Measurements from ENCODE around the gene ZNF444. TPM values are rescaled to one million over a fixed set of nuclear protein-coding genes. Genes with fewer than 3 reads are reported as not detected.

The ZNF444 gene
- total and polyA plus RNA-seq, 10 donors, result 17.0 to 35.1 (median 22.8) TPM

DNA sequence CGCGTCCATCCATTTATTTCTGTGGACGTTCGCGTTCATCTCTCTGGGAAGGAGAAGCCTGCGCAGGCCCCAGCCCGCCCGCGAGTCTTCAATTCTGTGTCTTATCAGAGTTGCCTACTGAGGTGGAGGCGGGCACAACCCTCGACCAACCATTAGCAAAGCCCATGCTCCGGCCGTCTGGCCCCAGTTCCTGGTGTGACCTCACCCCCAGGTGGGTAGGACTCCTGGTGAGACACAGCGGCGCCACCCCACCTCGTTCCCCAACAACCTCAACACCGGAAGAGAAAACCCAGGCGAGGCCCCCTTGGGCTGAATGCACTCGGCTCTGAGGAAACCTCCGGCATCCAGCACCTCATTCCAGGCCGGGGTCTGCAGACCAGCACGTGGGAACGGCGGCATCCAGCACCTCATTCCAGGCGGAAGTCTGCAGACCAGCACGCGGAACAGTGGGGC lies 34.7 kb upstream of the ZNF444 start:
- 71 to 77% (median 73%) methylated on average over 26 to 27 of the region's 27 CpGs for WGBS, 5 donors
- TF ChIP-seq POLR2AphosphoS5 (IDR thresholded peaks at IDR 0.05), result no peak
- TF ChIP-seq, protein P1, sequence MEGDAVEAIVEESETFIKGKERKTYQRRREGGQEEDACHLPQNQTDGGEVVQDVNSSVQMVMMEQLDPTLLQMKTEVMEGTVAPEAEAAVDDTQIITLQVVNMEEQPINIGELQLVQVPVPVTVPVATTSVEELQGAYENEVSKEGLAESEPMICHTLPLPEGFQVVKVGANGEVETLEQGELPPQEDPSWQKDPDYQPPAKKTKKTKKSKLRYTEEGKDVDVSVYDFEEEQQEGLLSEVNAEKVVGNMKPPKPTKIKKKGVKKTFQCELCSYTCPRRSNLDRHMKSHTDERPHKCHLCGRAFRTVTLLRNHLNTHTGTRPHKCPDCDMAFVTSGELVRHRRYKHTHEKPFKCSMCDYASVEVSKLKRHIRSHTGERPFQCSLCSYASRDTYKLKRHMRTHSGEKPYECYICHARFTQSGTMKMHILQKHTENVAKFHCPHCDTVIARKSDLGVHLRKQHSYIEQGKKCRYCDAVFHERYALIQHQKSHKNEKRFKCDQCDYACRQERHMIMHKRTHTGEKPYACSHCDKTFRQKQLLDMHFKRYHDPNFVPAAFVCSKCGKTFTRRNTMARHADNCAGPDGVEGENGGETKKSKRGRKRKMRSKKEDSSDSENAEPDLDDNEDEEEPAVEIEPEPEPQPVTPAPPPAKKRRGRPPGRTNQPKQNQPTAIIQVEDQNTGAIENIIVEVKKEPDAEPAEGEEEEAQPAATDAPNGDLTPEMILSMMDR (IDR thresholded peaks at IDR 0.05 in 8 of 11, conservative IDR thresholded peaks at IDR 0.05 in 3 of 11), result no peak
- TF ChIP-seq POLR2A (IDR thresholded peaks at IDR 0.05), result no peak
- Histone ChIP-seq H3K9me3 (no peaks in the 10 kb centered on the region), H3K27me3 (replicated peaks in 1 of 7) (no peaks in the 10 kb centered on the region), H3K4me1 (peaks cover 47 to 94% (median 89%) of the 10 kb centered on the region in 6 donors), H3K27ac (peak overlapping the region in 4 of 8 donors; percentile 22 to 99 (median 94)), H3K36me3 (peaks cover 0 to 44% (median 17%) of the 10 kb centered on the region in 6 donors), H3K4me3 (no peak overlapping the region)
- DNase-seq, result peak; percentile 77
- intact Hi-C loops (cut with DNase I; ENCODE audit: low total_unique reads), result no loop called here

DNA sequence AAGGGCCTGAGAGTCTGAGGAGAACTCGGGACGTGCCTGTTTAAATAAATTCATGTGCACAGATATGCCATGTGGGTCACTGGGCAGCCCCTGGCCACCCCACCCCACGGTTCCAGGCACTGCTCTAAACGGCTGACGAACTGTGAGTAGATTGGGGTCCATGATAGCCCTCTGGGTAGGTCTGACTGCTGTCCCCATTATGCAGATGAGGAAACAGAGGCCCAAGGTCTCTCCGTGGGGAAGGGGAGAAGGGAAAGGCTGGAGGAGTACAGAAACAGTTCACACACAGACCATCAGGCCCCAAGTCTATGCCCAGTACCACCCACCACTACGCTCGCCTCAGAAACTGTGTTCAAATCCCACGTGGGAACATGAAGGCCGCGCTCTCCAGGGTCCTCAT lies 34.1 kb upstream of the ZNF444 start:
- Histone ChIP-seq H3K4me1 (peaks cover 52 to 94% (median 89%) of the 10 kb centered on the region in 6 donors), H3K9me3 (no peaks in the 10 kb centered on the region)

DNA sequence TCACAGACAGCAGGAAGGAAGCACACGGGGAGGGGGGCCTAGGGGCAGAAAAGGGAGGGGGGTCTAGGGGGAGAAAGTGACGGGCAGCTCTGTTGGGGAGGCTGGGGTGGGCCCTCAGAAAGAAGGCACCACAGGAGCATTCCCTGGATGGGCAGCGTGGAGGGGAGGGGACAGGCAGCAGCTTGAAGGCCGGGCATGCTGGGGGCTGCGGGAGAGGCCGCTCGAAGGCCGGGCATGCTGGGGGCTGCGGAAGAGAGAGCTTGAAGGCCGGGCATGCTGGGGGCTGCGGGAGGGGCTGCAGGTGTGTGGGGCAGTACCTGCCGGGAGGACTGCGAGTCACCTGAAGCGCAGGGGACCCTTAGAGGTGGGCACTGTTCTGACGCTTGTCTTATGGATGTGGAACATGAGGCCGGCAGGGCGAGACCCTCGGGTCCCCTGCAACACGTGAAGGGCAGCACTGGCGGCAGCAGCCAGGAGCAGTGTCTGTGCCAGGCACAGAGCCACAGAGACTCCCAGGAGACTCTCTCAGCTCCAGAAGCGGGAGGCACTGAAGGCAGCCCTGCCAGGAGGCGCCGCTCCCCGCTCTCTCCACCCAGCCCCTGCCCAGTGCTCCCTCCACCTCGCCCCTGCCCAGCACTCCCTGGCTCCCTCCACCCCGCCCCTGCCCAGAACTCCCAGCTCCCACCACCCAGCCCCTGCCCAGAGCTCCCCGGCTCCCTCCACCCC lies 33.3 kb upstream of the ZNF444 start:
- TF ChIP-seq POLR2AphosphoS5 (IDR thresholded peaks at IDR 0.05), result peak in 1 of 3 donors; percentile 19
- TF ChIP-seq, protein P1 (IDR thresholded peaks at IDR 0.05 in 8 of 11, conservative IDR thresholded peaks at IDR 0.05 in 3 of 11), result no peak
- Histone ChIP-seq H3K4me3 (no peak overlapping the region), H3K27me3 (replicated peaks in 1 of 7) (no peaks in the 10 kb centered on the region), H3K4me1 (peaks cover 60 to 94% (median 90%) of the 10 kb centered on the region in 6 donors), H3K36me3 (peaks cover 0 to 30% (median 6%) of the 10 kb centered on the region in 6 donors), H3K9me3 (no peaks in the 10 kb centered on the region), H3K27ac (peak overlapping the region in 5 of 8 donors; percentile 77 to 100 (median 98))
- DNase-seq, result peak; percentile 72
- 57 to 80% (median 70%) methylated on average over 16 to 27 of the region's 27 CpGs for WGBS, 5 donors
- intact Hi-C loops (cut with DNase I; ENCODE audit: low total_unique reads), result no loop called here

More for the DNA sequence above, 34.1 kb upstream of the ZNF444 start:
- no peaks in the 10 kb centered on the region for H3K27me3 ChIP-seq (replicated peaks in 1 of 7)
- intact Hi-C loops (cut with DNase I; ENCODE audit: low total_unique reads), result no loop called here
- TF ChIP-seq POLR2A (IDR thresholded peaks at IDR 0.05) (no peak), POLR2AphosphoS5 (IDR thresholded peaks at IDR 0.05) (peak in 1 of 3 donors; percentile 9)
- TF ChIP-seq, protein P1 (IDR thresholded peaks at IDR 0.05 in 8 of 11, conservative IDR thresholded peaks at IDR 0.05 in 3 of 11), result no peak
- no peak overlapping the region for H3K4me3 ChIP-seq
- H3K27ac ChIP-seq, result peak overlapping the region in 4 of 8 donors; percentile 91 to 100 (median 98)
- DNase-seq, result no peak
- H3K36me3 ChIP-seq, result peaks cover 0 to 38% (median 12%) of the 10 kb centered on the region in 6 donors
- WGBS, 5 donors, result 75 to 89% (median 84%) methylated on average over 11 of the region's 11 CpGs
